Chondrocyte (in vitro differentiated cells): ENCODE results near the gene TUBA1C. TPM values are rescaled to one million over a fixed set of nuclear protein-coding genes. Genes with fewer than 3 reads are reported as not detected.
A peak's percentile ranks its signal among the peaks of the same experiment; 100 is the strongest.

Experiments used
- DNase-seq: peaks from one replicate; pipeline ENCODE4 v3.0.0; 2021; ENCODE audit warnings: mixed read lengths, low spot score
- H3K27ac Mint-ChIP-seq: one replicate; pipeline ENCODE4 v1.8.0; 2021; ENCODE audit warnings: mild to moderate bottlenecking, moderate library complexity, mixed read lengths; ENCODE audit not compliant: unreplicated experiment
- H3K27me3 Mint-ChIP-seq: 2 replicates; pipeline ENCODE4 v1.8.0; 2021; ENCODE audit warnings: low read depth, mixed read lengths
- H3K36me3 Mint-ChIP-seq: 2 replicates; pipeline ENCODE4 v1.8.0; 2021; ENCODE audit warnings: low read depth, mixed read lengths
- H3K4me1 Mint-ChIP-seq: 2 replicates; pipeline ENCODE4 v1.8.0; 2021; ENCODE audit warnings: low read depth, mild to moderate bottlenecking, mixed read lengths
- H3K4me3 Mint-ChIP-seq: one replicate; pipeline ENCODE4 v1.8.0; 2021; ENCODE audit warnings: mild to moderate bottlenecking, moderate library complexity, mixed read lengths; ENCODE audit not compliant: unreplicated experiment
- H3K9me3 Mint-ChIP-seq: 2 replicates; pipeline ENCODE4 v1.8.0; 2021; ENCODE audit warnings: low read depth, mixed read lengths
- long read RNA-seq: library from polyadenylated mRNA; stranded (forward); transcript quantifications from one replicate; pipeline ENCODE4 v2.0.0, GENCODE V29; 2021
- total RNA-seq: library from RNA; stranded (reverse); gene quantifications from 3 replicates; pipeline ENCODE4 v1.2.1, GENCODE V29; 2021
- TF ChIP-seq, protein P1 (sequence below): fragments of 200-600 bp; sonication (generic); IDR thresholded peaks from 2 replicates; pipeline ENCODE4 v1.5.0; 2021; ENCODE audit warnings: antibody characterized with exemption, mild to moderate bottlenecking, moderate library complexity

The TUBA1C gene
- total RNA-seq, result 171 to 200 TPM (median 176 TPM) in 3 replicates
- long read RNA-seq, transcript TUBA1C-201 (4 exons, 3,001 nt), result major isoform, 63 of 87 reads
- long read RNA-seq, partial matches to known transcripts, result 20 of 87 reads
- long read RNA-seq, other reads (novel, unspliced or antisense), result 2 of 87 reads

DNA sequence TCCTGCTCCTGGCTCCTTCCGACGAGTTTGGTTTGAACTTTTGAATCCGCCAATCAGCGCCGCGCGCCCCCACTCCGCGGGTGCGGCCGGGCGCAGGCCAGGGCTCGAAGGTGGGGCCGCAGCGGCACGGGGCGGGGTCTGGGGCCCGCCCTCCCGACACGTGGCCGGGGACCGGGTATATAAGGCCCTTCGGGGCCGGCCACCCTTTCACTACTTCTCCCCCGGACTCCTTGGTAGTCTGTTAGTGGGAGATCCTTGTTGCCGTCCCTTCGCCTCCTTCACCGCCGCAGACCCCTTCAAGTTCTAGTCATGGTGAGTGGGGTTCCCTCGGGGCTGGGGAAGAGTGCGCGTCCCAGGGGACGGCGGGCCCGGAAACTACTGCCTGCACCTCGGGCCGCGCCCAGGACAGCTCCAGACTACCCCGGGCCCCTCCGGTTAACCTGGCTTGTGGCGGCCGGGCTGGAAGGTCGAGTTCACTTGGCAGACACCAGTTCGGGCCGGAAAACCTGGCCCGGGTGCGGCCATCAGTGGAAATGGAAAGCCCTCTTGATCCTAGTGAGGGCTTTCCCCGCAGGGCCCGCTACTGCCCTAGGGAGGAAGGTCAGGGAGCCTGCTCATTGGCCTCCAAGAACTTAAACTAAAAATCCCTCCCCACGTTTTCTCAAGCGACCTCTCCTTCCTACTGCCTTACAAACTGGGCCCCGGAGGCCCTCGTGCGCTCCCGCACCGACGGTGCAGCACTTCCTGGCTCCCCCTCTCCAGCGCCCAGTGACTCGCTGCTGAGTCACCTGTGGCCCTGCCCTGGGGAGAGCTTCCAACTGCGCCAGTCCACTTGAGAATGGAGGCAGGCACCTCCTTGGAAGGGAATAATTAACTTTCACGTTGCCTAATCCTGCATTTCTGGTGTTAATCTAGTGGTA lies at the start of gene TUBA1C:
TSS of gene TUBA1C (plus strand) at position 210 of the 920 bp plus-strand sequence. CDS start at position 310, 100 bp downstream.
- peak within 1 kb of the TSS; percentile 96 for H3K4me3 Mint-ChIP-seq
- TF ChIP-seq, protein P1, sequence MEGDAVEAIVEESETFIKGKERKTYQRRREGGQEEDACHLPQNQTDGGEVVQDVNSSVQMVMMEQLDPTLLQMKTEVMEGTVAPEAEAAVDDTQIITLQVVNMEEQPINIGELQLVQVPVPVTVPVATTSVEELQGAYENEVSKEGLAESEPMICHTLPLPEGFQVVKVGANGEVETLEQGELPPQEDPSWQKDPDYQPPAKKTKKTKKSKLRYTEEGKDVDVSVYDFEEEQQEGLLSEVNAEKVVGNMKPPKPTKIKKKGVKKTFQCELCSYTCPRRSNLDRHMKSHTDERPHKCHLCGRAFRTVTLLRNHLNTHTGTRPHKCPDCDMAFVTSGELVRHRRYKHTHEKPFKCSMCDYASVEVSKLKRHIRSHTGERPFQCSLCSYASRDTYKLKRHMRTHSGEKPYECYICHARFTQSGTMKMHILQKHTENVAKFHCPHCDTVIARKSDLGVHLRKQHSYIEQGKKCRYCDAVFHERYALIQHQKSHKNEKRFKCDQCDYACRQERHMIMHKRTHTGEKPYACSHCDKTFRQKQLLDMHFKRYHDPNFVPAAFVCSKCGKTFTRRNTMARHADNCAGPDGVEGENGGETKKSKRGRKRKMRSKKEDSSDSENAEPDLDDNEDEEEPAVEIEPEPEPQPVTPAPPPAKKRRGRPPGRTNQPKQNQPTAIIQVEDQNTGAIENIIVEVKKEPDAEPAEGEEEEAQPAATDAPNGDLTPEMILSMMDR, result peak; percentile 25
- no peaks in the 10 kb centered on the region for H3K27me3 Mint-ChIP-seq
- peak; percentile 96 for DNase-seq
- peaks cover 64% of the 10 kb centered on the region for H3K4me1 Mint-ChIP-seq
- H3K27ac Mint-ChIP-seq, result peak within 1 kb of the TSS; percentile 98
- no peaks in the 10 kb centered on the region for H3K9me3 Mint-ChIP-seq
- H3K36me3 Mint-ChIP-seq, result peaks cover 14% of the 10 kb centered on the region

DNA sequence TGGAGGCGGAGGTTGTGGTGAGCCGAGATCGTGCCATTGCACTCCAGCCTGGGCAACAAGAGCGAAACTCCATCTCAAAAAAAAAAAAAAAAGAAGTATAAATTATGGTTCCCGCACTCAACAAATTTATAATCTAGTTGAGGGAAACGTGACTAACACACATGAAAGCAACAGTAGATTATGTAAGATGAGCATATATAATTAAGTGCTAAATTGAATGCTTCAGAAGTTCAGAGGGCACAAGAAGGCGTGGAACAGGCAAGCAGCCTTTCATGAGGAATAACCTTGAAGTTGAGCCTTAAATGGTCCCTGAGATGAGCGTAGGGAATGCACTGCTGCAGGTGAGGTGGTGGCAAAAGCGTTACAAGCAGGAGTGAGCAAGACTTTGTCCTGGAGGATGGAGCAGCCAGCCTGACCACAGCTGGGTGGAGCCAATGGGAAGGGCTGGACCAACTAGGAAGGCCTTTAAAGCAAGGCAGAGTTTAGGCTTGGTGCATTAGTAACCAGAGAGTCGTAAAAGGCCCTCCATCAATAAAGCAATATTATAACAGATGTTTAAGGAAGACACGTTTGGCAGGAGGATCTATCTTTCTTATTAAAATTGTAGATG lies 45.4 kb upstream of the TUBA1C start:
- Mint-ChIP-seq H3K4me3 (no peak overlapping the region), H3K27ac (no peak overlapping the region), H3K36me3 (no peaks in the 10 kb centered on the region), H3K27me3 (no peaks in the 10 kb centered on the region), H3K4me1 (peaks cover 35% of the 10 kb centered on the region), H3K9me3 (no peaks in the 10 kb centered on the region)
- no peak for DNase-seq
- TF ChIP-seq, protein P1, result no peak

DNA sequence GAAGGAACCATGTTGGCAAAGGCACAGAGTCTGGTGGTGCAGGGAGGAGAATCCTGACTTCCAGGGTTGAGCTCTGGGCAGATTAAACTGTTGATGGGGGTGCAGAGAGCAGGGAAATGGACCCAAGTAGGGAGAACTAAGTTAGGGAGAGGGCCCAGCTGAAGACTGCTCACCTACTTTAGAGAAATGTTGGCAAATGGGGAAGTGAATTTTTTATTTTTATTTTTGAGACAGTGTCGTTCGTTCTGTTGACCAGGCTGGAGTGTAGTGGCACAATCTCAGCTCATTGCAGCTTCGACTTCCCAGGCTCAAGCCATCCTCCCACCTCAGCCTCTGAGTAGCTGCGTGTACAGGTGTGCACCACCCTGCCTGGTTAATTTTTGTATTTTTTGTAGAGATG lies 43.9 kb upstream of the TUBA1C start:
- Mint-ChIP-seq H3K9me3 (no peaks in the 10 kb centered on the region), H3K4me1 (peaks cover 25% of the 10 kb centered on the region), H3K27ac (no peak overlapping the region), H3K36me3 (no peaks in the 10 kb centered on the region), H3K4me3 (no peak overlapping the region), H3K27me3 (no peaks in the 10 kb centered on the region)
- DNase-seq, result no peak
- TF ChIP-seq, protein P1, result no peak

DNA sequence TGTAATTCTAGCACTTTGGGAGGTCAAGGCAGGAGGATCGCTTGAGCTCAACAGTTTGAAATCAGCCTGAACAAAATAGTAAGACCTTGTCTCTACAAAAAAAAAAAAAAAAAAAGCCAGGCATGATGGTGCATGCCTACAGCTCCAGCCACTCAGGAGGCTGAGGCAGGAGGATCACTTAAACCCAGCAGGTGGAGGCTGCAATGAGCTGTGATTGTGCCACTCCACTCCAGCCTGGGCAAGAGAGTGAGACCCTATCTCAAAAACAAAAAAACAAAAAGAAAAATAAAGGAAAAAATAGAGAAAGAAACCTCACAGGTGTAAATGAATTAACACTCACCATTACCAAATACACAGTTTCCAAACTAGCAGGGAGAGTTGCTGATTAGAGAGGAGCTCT lies 41.8 kb upstream of the TUBA1C start:
- peaks cover 25% of the 10 kb centered on the region for H3K4me1 Mint-ChIP-seq
- no peaks in the 10 kb centered on the region for H3K36me3 Mint-ChIP-seq
- H3K4me3 Mint-ChIP-seq, result no peak overlapping the region
- TF ChIP-seq, protein P1, result no peak
- H3K27me3 Mint-ChIP-seq, result no peaks in the 10 kb centered on the region
- H3K27ac Mint-ChIP-seq, result peak overlapping the region; percentile 86
- no peak for DNase-seq
- no peaks in the 10 kb centered on the region for H3K9me3 Mint-ChIP-seq
